Uterus (tissue), 2 donors: ENCODE data around the gene PEX3.

Experiments
- CTCF ChIP-seq, 4 experiments: fragments of 200-600 bp in 2 of 4; fragments of 450-650 bp in 2 of 4; sonication (generic) in 2 of 4; IDR thresholded peaks; one replicate each; pipeline ENCODE4 v1.5.1; 2016 to 2019; ENCODE audit warnings: antibody characterized with exemption in 4 of 4, mild to moderate bottlenecking in 2 of 4, moderate library complexity in 1 of 4
- POLR2A ChIP-seq, 2 donors: fragments of 450-650 bp; IDR thresholded peaks; one replicate each; pipeline ENCODE4 v1.6.1; 2016; ENCODE audit warnings: antibody characterized with exemption in 2 of 2, mild to moderate bottlenecking in 1 of 2, moderate library complexity in 1 of 2

- TF ChIP-seq CTCF (IDR thresholded peaks at IDR 0.05) (no peak), POLR2A (IDR thresholded peaks at IDR 0.05) (no peak)
Measured at GRCh38 chr6:143528164-143528811, 77.7 kb downstream of the PEX3 start.
